ENCODE results near the gene SLC13A2. TPM values are rescaled to one million over a fixed set of nuclear protein-coding genes. Genes with fewer than 3 reads are reported as not detected.

SLC13A2 gene
- total RNA-seq, 1 experiment from 2014 or later: not detected

- no peak for DNase-seq (ENCODE audit: low spot score)
Measured at GRCh38 chr17:28492352-28493310, 19.2 kb downstream of the SLC13A2 start.

DNA sequence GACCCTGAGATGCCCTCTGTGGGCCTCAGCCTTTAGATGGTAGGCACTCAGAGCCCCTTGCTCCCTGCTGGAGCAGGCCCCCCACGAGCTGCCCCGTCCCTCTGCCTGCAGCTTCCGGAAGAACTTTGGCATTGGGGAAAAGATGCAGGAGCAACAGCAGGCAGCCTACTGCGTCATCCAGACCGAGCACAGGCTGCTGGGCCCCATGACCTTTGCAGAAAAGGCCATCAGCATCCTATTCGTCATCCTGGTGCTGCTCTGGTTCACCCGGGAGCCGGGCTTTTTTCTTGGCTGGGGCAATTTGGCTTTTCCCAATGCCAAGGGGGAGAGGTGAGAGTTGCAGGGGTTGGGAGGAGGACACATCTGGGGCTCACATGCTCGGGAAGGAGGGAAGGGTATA is 20.0 kb downstream of the SLC13A2 start:
- DNase-seq (ENCODE audit: low spot score): no peak

GRCh38 chr17:28494445-28495188 is 21.2 kb downstream of the SLC13A2 start:
- peak; percentile 62 for DNase-seq (ENCODE audit: low spot score)

DNA sequence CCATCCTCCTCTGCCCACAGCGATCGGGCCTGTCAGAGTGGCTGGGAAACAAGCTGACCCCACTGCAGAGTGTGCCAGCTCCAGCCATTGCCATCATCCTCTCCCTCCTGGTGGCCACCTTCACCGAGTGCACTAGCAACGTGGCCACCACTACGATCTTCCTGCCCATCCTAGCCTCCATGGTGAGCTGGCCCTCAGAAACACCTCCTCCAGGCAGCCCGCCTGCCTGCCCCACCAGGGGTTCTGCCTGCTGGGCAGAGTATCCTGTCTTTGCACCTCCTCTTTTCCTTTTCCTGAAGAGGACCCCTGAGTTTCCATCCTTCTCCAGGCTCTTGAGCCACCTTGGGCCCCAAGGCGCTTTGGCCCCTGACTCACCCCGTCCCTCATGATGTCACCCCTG is 22.2 kb downstream of the SLC13A2 start:
- DNase-seq (ENCODE audit: low spot score): no peak

- DNase-seq (ENCODE audit: low spot score): no peak
Measured at GRCh38 chr17:28497931-28498330, 24.5 kb downstream of the SLC13A2 start.

GRCh38 chr17:28498652-28499363 is 25.4 kb downstream of the SLC13A2 start:
- no peak for DNase-seq (ENCODE audit: low spot score)

GRCh38 chr17:28499364-28499664 is 25.9 kb downstream of the SLC13A2 start:
- no peak for DNase-seq (ENCODE audit: low spot score)

DNA sequence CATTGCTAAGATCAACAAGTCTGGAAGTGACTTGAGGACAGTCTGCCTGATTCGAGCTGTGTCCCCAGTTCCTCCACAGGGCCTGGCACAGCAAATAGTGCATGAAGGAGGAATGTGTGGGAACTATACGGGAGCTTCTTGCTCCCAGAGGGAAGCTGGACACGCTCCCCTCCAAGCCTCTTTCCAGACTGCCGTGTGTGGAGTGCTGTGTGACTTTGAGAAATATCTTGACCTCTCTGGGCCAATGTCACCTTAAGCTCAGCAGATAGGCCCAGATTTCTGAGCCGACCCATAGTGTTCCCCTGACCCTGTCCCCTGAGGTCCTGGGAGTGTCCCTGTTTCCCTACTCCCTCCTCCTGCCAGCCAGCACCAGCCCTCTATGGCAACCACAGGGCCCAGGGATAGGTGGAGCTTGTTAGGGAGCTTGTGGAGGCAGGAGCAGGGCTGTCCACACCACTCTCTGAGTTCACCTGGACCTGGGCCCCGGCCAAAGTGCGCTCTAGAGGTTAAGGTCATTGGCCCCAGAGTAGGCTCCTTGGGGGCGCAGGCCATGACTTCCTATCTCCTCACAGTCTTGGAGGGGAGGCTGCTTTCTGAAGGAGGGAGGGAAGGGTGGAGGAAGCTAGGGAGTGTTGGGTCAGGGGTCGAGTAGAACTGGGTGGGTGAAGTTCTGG is 26.4 kb downstream of the SLC13A2 start:
- no peak for DNase-seq (ENCODE audit: low spot score)

DNA sequence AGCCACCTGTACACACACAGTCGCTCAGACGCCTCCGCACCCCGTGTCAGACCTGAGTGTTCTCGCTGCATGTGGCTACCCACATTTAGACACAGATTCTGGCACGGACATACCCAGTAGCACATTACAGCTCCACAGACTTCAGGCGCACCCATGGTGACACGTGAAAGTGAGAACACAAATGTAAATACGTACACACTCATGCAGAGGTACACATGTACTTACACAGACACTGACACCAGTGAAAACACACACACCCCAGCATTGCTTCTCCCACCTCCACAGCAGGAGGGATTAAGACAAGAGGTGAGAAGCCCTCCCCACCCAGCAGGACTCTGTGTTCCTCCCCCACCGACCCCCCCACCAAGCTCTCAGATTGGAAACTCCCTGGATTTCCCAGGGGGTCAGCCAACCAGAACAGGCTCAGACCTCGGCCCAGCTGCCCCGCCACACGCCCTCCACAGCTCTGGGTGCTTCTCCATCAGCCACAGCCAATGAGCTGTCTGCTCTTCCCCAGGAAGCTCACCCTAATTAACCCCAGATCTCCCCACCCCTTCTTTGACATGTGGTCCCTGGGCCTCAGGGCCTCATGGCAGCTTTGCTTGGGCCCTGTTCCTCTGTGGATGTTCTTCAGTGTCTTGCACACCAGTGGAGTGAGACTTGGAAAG is 27.4 kb downstream of the SLC13A2 start:
- no peak for DNase-seq (ENCODE audit: low spot score)

DNA sequence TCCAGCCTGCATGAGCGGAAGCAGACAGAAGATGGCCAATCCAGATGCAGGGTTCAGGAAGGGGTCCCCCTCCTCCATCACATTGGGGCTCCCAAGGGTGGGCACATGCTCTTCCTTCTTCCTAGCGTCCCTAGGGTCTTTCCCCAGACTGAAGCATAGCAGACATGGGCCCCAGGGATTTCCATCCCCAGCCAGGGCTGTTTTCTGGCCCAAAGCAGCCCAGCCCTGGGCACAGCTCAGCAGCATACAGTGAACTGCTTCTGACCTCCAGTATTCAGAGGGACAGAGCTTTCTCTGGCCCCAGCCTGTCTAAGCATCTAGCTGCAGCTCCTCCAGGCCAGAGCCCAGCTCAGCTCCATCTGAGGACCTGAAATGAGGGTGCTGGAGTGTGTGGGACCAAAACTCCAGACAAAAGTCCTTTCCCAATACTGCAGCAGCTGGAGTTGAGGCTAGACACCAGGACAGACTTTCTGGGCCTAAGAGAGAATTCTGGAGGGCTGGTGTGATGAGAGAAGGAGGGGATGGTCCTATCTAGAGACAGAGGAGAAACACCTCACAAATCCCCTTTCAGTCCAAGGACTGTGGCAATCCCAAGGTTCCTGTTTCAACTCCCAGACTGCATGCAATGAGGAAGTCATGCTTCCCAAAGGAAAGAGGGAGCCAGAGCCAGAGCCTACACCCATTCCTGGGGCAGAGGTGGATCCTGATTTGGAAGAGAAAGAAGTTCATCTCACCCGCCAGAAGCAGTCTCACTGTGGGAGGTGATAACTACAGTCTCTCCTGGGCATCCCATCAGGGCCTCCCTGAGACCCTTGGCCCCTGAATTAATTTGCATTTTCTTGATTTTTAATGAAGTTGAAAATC is 28.2 kb downstream of the SLC13A2 start:
- DNase-seq (ENCODE audit: low spot score): no peak

- no peak for DNase-seq (ENCODE audit: low spot score)
Measured at GRCh38 chr17:28503420-28503819, 30.0 kb downstream of the SLC13A2 start.

- no peak for DNase-seq (ENCODE audit: low spot score)
Measured at GRCh38 chr17:28505986-28506665, 32.7 kb downstream of the SLC13A2 start, which contains the start of gene FOXN1. TSS of gene FOXN1 (plus strand) at chr17:28506348. CDS start at chr17:28523970, 17,622 bp downstream.

GRCh38 chr17:28506763-28507487 is 33.5 kb downstream of the SLC13A2 start:
- no peak for DNase-seq (ENCODE audit: low spot score)

DNA sequence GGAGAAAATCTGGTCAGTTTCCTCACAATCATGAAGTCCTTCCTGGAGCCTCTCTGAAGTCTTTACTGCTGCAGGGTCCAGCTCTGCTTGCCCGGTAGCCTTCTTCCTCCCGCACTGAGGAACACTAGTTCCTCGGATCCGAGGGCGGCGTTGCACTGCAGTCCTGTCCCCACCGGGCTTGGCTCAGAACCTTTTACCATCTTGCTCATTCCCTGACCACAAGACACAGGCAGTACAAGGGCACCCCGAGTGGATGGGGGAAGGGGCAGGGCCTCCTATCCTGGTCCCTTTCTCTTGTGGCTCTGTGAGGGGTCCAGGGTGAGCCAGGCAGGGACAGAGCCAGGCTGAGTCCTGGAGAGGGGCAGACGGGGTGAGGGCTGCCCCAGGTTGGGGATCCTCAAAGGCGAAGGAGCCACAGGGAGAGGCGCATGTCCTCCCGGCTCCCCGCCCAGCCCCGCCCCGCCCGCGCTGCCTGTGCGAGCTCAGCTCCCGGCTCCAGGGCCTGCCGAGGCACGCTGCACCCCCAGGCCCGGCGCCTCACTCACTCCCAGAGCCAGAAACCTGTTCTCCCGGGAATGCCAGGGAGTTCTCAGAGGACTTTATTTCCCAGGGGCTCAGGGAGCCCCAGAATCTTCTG is 34.2 kb downstream of the SLC13A2 start:
- DNase-seq (ENCODE audit: low spot score): no peak

DNA sequence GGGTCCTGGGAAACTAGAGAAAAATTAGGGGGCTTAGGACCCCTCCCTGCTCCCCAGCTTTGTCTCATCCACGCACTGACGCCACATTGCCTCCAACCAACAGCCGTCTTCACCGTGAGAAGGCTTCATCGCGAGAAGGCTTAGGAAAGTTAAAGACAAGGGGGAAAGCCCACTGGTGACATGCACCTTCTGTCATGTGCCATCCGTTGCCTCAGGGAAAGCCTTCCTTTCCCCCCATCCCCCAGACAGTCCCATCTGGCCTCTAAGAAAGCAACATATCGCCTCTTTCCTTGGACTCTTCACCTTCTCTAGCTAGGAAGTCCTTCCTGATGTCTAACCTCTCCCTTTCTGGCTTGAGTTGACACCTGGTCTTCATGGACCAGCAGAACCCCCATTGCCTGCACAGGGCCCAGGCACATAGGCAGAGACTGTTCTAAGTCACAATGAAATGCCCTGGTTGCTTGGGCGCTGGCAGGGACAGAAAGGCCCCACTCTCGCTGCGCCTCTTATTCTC is 34.8 kb downstream of the SLC13A2 start:
- DNase-seq (ENCODE audit: low spot score): no peak

DNA sequence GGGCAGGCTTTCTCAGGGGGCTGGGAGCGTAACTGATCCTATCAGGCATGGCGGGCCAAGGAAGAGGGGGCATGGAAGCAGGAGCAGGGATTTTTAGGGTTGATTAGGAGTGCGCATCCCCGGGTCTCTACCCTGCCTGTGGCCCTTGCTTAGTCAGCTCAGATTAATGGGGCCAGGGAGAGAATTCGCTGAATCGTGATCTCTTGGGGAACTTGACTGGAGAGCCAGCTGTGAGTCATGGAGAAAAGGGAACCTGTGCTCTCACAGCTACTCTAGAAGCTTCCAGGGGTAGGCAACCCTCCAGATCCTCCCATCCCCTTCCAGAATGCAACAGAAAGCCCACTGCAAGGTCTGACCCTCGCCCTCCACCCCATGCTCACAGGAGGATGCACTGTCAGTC is 36.3 kb downstream of the SLC13A2 start:
- no peak for DNase-seq (ENCODE audit: low spot score)

- no peak for DNase-seq (ENCODE audit: low spot score)
Measured at GRCh38 chr17:28511858-28512461, 38.5 kb downstream of the SLC13A2 start.

DNA sequence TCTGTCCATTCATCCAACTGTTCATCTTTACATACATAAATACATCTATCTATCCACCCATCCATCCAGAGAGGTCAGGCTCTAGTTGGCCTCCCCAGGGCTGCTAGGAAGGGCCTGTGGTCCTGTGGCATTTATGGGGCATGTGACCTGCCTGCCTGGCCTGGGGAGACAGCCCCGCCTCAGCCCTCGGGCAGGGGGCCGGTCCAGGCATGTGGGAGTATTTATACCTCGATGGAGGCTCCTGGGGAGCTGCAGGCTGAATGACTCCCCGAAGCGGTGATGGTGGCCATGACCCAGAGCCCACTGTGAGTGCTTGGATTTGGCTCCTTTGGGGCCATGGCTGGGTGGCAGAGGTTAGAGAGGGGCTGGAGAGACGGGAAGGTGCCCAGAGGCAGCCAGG is 40.0 kb downstream of the SLC13A2 start:
- DNase-seq (ENCODE audit: low spot score): no peak
